HK-2 (cell line): ENCODE results near the gene E2F2.
"Not testable (repeated sequence)": the region's sequence is repeated elsewhere in the genome, so short reads cannot be mapped to it uniquely, and the experiment has no call there.

ENCODE experiments used
- DNase-seq: peaks from one replicate; pipeline ENCODE4 v3.0.0-alpha.2; 2018; ENCODE audit not compliant: unreplicated experiment

Gene E2F2

DNA sequence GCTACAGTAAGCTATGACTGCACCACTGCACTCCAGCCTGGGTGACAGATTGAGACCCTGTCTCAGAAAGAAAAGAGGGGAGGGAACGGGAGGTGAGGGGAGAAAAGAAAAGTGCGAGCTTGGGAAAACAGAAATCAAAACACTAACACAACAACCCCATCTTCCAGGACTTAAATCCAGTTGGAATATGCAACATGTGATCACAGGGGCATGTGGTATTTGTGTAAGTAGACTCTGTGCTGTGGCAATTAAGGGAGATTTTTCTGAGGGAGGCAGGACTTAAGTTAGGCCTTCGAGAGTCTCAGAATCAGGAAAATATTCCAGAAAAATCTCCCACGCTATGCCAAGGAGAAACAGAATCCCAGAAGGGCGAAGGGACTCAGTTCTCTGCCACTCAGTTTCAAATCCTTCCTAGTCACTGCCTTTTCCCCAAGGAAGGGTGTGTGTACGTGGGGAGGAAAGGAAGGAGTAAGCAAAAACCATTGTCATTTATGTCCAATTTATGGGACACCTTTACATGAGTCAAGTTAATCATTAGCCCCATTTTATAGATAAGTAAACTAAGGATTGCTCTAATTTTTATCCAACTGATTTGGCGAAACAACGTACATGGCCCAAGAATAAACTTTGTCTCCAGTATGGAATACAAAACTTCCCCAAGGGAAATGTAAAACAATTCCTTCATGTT is 16.0 kb upstream of the E2F2 start:
- DNase-seq = no peak

DNA sequence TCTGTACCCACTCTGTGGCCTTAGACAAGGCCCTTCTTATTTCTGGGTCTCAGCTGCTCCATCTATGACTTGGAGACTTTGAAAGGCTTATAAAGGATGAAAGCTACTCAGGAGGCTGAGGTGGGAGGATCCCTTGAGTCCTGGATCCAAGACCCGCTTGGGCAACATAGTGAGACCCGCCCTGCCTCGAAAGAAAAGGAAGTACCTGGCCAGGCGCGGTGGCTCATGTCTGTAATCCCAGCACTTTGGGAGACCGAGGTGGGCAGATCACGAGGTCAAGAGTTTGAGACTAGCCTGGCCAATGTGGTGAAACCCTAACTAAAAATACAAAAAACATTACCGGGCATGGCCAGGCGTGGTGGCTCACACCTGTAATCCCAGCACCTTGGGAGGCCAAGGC is 14.8 kb upstream of the E2F2 start:
- DNase-seq = no peak

DNA sequence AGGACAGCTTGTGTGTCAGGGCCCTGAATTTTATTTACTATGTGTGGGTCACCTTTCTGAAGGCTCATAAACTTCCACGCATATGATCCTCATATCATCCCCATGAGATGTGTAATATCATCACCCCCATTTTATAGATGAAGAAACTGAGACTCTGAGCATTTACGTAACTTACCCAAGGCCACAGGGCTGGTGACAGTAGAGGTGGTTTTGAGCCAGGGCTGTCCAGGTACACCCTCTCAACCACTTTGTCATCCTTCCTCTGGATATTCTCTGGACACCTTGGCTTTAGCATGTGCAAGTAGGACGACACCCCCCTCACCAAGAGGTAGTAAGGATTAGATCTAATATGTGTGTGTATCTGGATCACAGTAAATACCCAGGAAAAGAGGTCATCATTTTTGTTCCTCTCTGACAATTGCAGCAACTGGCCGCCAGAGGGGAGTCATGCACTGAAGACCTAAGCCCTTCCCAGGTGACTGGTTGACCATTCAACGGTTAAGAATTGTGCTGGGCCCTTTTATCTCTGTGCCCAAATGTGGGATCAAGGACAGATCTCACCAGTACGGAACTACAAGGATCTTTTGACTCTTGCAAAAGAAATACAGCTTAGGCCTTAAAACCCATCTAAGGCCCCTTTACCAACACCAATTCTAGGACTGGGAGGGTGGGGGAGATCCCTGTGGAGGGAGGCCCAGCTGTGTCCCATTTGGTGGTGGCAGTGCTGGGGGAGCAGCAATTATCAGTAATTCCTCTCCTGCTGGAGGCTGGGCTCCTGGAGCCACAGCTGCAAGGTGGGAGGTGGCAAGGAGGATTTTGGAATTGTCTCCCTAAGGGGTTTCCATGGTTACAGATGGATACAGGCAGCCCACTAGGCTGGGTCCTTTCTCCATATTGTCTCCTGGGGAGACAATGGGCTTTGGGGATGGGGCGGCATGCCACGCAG is 13.7 kb upstream of the E2F2 start:
- DNase-seq = peak; percentile 78

DNA sequence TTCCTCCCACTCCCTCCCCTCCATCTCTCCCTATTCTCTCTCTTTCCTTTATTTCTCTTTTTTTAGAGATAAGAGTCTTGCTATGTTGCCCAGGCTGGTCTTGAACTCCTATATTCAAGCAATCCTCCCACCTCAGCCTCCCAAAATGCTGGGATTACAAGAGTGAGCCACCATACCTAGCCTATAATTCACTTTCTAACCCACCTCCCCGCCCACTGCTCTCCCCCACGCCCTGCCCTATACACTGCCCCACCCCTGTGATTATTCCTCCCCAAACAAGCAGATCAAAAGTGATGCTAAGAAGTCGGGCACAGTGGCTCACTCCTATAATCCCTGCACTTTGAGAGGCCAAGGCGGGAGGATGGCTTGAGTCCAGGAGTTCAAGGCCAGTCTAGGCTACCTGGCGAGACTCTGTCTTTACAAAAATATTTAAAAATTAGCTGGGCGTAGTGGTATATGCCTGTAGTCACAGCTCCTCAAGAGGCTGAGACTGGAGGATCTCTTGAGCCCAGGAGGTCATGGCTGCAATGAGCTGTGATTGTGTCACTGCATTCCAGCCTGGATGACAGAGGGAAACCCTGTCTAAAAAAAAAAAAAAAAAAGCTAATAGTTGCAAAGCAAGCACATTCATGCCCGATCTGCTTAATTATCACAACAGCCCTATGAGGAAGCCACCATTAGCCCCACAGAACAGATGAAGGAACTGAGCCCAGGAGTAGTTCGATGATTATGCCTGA is 12.8 kb upstream of the E2F2 start:
- no peak for DNase-seq

DNA sequence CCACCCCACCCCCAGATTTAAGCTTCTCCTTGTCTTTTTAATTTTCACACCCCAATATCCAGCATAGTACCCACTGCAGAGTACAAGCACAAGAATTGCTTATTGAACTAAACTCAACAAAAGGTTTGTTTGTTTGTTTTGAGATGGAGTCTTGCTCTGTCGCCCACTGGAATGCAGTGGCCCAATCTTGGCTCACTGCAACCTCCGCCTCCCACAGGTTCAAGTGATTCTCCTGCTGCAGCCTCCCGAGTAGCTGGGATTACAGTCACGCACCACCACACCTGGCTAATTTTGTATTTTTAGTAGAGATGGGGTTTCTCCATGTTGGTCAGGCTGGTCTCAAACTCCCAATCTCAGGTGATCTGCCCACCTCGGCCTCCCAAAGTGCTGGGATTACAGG is 11.9 kb upstream of the E2F2 start:
- not testable (repeated sequence) for DNase-seq

DNA sequence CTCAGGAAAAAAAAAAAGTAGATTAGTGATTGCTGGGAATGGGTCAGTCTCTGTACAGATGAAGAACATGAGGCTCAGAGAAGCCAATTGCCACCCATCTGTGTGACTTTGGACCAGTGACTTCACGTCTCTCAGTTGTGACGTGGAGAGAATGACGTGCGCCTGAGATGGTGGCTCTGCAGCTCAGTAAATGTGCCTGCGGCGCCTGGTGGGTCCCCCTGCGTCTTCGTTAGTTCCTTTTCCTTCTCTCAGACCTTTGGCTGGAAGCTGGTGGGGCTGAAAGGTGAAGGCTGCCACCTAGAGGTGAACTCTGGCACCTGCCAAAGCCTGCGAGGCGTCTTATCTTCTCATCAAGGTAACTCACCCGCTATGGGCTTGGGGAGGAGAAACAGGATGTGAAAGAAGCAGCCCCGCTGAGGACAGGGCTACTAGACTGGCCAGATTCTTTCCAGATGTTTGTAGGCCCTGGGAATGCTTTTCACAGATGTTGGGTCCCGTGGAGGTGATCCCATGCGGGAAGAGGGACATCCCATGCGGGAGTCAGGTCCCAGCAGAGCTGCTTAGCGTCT is 8.7 kb upstream of the E2F2 start:
- peak; percentile 91 for DNase-seq

DNA sequence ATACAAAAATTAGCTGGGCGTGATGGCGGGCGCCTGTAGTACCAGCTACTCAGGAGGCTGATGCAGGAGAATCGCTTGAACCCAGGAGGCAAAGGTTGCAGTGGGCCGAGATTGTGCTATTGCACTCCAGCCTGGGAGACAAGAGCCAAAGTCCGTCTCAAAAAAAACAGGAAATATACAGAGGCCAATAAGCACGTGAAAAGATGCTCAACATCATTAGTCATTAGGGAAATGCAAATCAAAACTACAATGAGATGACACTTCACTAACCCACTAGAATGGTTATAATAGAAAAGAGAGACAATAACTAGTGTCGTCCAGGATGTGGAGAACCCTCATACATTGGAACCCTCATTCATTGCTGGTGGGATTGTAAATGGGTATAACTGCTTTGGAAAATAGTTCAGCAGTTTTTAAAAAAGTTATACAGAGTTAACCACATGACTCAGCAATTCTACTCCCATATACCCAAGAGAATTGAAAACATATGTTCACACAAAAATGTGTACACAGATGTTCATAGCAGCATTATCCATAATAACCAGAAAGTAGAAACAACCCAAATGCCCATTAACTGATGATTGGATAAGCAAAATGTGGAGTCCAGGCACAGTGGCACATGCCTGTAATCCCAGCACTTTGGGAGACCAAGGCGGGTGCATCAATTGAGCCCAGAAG is 6.4 kb upstream of the E2F2 start:
- DNase-seq = no peak

DNA sequence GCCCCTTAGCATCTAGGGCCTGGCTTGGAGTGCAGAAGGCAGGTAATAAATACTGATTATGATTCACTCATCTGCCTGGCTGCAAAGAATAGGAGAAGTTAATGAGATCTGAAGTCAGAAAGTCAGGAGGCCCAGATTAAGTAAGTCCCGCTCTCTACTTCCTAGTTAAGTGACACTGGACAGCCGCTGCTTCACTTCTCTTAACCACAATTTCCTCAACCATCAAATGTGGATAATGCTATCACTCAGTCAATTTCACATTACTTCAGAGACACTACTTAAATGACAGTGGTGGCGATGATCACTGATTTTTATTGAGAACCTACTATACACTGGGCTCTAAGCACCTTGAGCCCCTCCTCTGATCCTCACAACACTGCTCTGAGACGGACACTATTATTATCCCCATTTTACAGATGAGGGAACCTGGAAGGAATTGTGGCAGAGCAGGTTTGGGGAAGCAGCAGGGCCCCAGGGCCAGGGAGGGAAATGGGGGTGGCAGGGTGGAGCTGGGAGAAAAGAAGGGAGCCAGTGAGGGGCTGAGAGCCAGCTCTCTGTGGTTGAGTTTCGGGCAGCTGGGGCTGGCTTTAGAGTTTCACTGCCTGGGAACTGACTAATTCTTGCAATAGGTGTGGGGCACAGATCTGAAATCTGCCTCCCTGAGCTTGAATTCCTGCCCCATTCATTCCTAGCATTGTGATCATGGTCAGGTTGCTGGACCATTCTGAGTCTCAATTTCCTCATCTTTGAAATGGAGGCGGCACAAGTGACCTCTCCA is 2.4 kb upstream of the E2F2 start:
- DNase-seq = no peak

DNA sequence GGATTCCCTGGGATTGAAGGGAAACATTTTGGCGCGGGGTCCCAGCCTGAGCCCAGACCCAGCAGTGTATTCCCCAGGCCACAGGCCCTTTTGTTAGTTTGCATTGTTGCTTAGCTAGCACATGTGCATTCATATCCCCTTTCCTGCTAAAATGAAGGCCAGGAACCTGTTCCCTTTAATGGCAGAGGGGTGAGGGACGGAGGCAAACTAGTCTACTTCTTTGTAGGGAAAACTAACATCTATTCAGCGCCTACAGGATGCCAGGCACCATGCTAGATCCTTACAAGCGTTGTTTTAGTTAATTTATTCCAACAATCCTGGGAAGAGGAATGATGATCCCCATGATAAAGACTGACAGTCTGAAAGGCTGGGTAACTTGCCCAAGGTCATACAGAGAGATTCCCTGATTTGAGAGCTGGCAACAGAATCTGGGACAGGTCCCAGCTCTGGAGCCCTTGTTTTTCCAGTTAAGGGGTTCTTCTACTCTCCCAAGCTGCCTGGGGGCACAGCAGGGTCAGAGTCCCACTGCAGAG is 595 bp upstream of the E2F2 start:
- no peak for DNase-seq

DNA sequence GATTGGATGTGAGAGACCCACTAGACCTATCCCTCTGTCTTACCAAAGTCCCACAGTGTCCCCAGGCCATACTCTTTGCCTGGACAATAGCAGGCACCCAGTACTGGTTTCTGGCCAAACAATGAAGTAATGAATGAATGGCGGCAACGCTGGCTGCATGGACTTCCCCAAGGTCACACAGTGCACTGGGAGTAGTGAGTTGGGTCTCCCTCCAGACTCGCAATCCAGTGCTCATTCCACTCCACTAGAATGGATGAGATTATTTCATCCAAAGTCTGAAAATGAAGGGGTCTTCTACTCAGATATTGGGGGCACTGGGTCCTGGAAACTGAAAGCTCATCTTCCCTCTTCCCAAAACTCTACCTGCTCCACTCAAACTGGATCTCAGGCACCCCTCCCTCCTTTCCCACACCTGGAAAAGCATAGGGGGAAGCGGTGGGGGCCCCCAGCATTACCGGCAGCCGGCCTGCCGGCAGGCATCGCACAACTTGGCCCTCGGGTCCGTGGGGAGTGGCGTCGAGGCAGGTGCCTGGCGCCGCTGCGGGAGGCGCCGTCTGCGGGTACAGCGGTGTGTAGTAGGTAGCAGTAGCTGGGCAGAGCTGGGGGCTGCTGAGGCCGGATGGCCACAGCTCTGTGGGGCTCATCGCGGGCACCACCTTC is 816 bp downstream of the E2F2 start:
- no peak for DNase-seq

DNA sequence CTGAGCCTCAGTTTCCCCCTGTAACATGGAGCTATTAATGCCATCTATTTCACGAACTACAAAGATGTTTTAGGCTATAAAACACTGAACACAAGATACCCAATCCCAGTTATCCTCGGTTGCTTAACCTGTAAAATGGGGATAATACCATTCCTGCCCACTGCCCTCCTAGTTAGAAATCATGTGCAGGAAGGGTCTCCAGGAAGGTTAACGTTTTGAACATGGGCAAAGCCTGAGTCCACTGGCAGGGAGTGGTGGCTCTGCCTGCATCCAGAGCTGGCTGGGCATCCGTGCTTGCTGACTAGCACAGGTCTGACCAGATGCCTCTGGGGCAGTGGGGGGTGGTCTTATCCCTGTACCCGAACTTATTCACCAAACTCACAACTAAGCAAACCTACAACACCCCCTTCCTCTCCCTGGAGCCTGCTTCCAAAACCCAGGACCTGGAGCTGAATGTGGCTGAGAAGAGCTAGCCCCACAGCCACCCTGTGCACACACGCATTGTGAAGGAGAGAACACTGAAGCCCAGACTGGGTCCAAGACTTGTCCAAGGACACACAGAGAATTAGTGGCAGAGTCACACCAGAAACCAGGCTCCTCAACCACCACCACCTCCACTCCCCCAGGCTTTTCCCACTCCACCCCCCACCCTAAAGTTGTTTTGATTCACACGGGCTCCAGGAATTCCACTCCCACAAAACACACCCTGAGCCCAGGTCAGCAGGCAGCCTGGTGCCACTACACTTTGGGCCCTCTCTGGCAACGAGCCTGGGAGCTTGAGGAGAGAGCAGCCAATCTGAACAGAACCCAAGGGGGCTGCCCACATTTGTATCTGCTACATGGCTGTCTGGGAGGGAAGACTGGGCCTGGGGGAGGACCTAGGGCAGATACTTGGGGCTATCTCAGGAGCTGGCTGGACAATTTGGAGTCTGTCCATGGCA is 1.6 kb downstream of the E2F2 start:
- DNase-seq = no peak

DNA sequence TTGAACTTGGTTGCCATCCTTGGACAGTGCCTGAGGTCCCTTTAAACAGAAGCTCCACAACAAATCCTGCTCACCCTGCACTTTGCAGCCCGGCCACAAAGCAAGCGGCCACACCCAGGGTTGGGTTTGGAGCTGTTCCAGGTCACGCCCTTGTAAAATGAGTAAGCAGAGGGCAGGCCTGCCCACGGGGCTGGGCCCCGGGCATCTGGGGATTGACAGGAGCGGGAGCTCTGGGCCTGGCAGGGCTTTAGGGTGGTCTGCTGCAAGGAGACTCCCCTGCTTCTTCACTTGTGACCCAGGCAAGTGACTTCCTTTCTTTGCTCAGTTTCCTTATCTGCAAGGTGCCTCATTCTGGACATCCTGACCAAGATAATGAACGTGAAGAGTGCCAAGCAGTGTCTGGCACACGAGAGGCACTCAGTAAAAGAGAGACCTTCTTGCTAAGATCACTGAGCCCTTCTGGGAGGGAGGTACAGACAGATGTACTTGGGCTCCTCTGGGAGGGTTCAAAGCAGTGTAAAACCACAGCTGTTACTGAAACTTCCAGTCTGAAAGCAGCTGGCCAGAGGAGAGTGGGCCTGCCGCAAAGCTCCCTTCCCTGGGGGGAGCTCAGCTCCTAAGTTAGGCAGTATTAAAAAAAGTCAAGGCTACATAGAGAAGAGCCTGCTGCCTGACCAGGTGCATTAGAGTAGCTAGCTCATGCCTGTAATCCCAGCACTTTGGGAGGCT is 2.6 kb downstream of the E2F2 start:
- DNase-seq = peak; percentile 77

DNA sequence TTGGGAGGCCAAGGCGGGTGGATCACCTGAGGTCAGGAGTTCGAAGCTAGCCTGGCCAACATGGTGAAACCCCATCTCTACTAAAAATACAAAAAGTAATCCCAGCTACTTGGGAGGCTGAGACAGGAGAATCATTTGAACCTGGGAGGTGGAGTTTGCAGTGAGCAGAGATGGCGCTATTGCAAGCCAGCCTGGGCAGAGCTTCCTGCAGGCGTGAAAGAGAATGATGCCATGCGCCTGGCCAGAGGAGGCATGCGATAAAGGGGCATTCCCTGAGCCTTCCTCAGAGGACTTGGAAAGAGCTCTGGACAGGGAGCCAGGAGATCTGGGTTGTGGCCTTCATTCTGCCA is 3.2 kb downstream of the E2F2 start:
- no peak for DNase-seq

DNA sequence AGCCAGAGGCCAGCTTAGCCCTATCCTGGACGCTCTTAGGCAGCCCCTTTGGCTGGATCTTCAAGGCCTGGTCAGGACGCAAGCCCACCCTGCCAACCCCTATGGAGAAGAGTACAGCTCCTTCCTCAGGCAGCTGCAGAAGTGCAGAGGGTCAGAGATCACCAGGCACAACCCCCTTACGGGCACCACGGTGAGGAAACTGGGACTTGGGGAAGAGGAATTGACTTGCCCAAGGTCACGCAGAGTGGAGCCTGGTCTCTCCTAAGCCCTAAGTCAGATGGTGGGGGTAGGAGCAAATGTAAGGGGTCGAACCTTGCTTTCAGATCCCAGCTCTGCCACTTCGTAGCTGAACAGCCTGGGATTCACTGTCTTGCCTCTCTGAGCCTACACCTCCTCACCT is 3.7 kb downstream of the E2F2 start:
- DNase-seq = no peak

DNA sequence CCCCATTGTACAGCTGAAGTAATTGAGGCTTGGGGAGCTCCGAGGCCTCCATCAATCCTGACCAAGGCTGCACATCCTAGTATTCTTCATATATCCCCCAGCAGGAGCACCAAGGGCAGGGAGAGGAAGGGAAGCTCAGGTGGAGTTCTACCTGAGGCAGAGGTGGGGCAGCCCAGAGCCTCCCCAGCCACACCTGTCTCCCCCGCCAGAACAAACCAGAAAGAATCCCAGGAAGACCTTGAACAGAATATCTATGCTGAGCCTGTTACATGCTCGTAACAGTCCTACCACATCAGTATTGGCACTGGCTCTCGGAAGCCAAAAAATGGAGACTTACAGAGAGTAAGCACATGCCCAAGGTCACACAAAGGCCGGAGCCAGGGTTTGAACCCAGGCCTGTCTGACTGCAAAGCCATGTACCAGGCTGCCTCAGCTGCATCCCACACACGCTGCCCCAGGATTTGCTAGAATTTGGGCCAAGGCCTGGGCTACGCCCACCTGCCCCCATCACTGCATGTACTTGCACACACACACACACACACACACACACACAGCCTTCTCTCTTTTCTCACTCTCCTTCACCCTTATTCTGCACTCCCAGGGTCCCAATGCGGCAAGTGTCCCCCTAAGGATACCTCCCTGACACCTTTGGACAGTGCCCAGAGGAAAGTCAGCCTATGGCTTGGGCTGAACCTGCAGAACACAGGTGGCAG is 4.5 kb downstream of the E2F2 start:
- DNase-seq = no peak

DNA sequence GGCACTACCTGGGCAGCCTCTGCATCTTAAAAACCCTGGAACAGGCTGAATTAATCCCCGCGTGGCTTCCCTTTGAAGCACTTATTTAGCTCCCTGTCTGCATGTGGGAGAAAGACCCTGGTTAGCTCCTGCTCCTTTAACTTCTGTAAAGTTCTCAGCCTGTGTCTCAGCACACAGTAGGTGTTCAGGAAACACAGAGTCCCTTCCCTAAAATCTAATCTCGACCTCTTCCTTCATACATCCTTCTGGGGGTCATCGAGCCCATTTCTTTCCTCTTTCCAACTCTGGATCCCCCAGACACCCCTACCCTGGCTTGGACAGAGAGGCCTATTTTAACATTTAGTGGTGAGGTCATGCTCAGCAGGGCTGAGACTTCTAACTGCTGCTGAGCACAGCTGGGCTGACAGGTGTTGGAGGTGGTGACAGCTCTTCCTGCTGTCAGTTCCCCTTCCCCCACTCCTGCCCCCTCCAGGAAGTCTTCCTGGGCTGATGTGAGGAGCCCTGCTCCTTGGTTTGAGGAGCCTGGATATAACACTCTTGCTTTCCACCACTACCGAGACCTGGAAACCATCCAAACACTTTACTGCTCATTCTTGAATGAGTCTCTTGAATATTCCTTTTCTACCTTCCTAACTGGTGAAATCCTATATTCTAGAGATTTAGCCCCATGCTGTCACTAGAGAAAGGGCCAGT is 5.3 kb downstream of the E2F2 start:
- DNase-seq = no peak
